GM12874 (cell line): ENCODE measurements around the gene KRT74.

Experiments used
- TF ChIP-seq, protein P1 (sequence below): IDR thresholded peaks from 2 replicates; pipeline ENCODE4 v1.5.1; 2011; ENCODE audit warnings: low read depth, mild to moderate bottlenecking, control low read depth, low read length, moderate library complexity; ENCODE audit not compliant: insufficient read depth

Gene KRT74

DNA sequence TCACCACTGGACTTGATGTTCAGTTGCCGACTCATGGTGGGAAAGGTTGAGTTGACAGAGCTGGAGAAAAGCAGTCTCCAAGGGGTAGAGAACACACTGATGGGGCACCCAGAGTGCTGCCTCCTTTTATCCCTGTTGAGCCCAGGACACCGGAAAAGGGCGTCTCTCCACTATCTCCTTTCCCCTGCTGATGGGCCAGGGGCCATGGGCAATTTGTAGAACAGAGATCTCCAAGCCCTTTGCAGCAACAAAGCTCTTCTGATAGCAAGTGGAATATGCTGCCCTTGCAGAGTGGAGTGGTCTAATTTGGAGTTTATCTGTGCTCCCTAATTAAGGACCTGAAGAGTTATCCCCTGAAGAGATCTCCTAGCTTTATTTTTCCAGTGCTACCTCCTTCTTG, at the start of gene KRT74:
KRT74 (minus strand) TSS at position 101 of the 400 bp plus-strand sequence; CDS start at position 35, 66 bp downstream.
- TF ChIP-seq, protein P1, sequence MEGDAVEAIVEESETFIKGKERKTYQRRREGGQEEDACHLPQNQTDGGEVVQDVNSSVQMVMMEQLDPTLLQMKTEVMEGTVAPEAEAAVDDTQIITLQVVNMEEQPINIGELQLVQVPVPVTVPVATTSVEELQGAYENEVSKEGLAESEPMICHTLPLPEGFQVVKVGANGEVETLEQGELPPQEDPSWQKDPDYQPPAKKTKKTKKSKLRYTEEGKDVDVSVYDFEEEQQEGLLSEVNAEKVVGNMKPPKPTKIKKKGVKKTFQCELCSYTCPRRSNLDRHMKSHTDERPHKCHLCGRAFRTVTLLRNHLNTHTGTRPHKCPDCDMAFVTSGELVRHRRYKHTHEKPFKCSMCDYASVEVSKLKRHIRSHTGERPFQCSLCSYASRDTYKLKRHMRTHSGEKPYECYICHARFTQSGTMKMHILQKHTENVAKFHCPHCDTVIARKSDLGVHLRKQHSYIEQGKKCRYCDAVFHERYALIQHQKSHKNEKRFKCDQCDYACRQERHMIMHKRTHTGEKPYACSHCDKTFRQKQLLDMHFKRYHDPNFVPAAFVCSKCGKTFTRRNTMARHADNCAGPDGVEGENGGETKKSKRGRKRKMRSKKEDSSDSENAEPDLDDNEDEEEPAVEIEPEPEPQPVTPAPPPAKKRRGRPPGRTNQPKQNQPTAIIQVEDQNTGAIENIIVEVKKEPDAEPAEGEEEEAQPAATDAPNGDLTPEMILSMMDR = no peak

DNA sequence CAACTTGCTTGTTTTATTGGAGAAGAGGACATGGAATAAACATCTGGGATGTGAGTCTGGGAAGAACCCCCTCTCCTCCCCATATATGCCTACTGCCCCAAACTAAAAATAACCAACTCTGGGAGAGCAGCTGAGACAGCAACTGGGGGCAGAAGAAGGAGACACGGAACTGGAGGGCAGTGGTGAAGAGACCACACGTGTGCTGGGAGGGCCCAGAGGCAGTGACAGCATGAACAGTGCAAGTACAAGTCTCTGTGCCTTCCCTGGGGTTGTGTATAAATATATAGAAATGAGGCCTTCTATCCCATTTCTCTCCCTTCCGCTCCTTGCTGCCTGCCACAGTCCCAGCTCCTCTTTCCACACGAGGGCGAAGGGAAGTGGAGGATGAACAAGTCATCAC, 48.7 kb upstream of the KRT74 start:
- TF ChIP-seq, protein P1 = no peak

DNA sequence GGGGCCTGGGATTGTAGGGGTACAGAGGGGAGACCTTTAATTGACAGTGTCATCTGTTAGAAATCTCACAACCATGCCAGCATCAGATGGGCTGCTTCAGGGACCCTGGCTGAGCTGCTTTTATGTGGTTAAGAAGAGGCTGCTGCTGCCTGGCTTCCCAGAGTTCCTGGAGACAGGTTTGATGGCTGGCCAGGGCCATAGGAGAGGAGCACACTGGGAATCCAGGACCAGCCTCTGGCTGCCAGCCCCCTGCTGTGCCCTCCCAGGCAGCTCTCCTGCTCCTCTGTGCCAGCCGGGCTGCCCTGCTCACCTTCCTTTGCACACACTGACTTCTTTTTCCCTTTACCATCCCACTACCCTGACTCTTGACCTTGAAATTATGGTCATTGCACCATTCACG, 45.2 kb upstream of the KRT74 start:
- TF ChIP-seq, protein P1 = no peak

DNA sequence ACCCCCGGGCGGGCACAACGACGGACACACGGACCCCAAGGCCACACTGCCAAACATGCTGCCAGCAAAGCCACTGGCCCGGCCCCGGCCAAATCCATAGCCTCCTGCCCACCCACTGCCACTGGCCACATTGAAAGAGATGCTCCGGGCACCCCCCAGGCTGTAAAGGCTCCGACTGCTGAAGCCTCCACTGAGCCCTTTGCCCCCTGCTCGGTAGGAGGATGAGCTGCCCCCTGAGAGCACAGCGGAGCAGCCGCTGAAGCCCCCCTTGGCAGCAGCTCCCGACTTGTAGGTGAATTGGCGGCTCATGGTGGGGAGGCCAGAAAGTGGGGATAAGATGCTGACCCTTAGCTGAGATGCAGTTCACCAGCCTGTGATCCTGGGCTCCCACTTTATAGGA, 44.6 kb upstream of the KRT74 start, which contains the start of gene KRT73:
KRT73 (minus strand) TSS at position 344 of the 400 bp plus-strand sequence; CDS start at position 309, 35 bp downstream.
- TF ChIP-seq, protein P1 = no peak

DNA sequence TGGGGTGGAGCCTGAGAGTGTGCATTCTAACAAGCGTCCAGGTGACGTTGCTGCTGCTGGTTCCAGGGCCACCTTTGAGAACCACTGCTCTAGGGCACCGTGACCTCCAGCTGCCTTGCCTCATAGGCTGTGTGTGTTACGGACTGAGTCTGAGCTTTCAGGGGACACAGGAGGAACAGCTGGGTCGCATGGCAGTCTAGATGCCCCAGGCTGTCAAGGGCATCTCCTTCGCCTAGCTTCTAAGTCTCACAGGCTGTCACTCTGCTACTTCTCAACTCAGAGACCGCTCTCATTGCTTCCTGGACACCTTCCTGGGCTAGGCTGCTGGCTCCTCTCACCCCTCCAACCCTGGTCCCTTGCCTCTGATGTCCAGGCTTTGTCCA, 43.8 kb upstream of the KRT74 start:
- TF ChIP-seq, protein P1 = no peak

DNA sequence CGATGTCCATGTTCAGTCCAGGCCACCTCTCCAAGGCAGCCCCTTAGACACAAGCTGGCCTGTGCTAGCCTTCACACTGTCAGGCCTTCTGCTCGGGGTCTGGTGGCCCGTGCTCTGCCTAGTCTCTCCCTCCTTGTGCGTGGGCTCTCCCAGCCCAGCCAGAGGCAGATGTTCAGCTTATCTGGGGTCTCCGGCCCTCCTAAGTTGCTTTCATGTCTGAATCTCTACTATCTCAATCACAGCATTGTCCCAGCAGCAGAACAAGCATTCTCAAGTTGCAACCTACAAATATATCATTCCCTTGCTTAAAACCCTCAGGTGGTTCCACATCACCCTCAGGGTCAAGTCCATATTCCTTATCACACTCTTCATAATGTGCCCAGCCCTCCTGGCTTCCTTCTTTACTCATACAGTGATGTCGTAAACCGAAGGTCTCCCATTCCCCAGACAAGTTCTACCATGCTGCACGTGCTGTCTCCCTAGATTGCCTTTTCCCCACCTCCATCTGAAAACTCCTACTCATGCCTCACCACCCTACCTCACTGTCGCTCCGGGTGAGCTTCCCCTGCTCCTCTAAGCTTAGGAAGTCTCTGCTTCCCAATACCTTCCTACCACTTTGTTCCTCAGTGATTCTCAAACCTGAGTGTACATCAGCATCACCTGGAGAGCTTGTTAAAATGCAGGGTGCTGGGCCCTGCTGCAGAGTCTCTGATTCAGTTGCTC, 43.2 kb upstream of the KRT74 start:
- TF ChIP-seq, protein P1 = no peak

DNA sequence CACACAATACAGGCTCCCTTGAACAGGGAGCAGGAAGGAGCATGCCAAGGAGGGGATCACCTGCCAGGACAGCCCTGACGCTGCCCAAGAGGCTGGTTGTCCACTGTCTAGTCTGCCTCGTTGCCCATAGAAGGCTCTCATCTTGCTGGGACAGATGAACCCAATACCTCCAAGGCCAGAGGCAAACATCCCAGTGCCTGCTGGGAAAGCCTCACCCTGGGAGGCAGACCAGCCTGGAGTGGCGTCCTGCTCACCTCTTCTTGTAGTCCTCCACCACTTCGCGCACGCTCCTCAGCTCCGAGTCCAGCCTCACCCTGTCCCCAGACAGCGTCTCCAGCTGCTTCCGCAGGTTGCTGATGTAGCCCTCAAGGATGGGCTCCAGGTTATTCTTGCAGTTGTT, 42.3 kb upstream of the KRT74 start:
- TF ChIP-seq, protein P1 = no peak
